NCI-H526 (cell line): ENCODE results near the gene DLG1.
"Not testable (repeated sequence)": the region's sequence is repeated elsewhere in the genome, so short reads cannot be mapped to it uniquely, and the experiment has no call there.

Source experiments
- DNase-seq, 2 experiments: peaks; one replicate each; lab custom pipeline; 2025; lab: John Stamatoyannopoulos, UW

DLG1 gene

GRCh38 chr3:197211698-197212097, 86.7 kb downstream of the DLG1 start:
- DNase-seq, result not testable (repeated sequence)

DNA sequence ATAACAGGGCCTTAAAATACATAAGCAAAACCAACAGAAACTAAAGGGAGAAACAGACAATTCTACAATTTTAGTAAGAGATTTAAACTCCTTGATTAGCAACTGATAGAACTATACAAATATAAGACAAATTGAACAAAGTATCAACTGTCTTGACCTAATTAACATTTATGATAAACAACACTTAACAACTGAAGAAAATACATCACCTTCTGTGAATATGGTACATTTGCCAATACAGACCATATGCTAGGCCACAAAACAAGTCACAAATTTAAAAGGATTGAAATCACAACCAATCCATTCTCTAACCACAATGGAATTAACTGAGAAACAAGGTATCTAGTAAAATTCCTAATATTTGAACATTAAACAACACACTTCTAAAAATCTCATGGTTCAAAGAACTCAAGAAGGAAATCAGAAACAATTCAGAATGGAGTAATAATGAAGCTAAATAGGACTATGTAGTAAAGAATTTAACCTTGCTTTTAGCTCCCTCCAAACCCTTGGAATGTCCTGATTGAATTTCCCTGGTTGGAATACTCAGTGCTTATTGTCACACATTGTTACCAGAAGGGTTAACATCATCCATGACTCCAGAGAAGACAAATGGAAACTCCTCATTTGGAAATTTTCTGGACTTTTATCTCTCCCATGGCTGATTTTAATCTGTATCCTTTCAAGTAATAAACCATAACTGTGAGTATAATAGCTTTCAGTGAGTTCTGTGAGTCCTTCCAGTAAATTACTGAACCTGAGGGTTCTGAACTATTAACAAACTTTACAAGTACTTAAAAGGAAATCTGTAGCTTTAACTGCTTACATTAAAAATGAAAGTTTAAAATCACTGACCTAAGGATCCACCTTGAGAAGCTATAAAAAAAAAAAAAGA, 88.8 kb downstream of the DLG1 start:
- no peak for DNase-seq

- DNase-seq, result peak; percentile 52 to 76
Observed at GRCh38 chr3:197206913-197207312, 91.5 kb downstream of the DLG1 start.

DNA sequence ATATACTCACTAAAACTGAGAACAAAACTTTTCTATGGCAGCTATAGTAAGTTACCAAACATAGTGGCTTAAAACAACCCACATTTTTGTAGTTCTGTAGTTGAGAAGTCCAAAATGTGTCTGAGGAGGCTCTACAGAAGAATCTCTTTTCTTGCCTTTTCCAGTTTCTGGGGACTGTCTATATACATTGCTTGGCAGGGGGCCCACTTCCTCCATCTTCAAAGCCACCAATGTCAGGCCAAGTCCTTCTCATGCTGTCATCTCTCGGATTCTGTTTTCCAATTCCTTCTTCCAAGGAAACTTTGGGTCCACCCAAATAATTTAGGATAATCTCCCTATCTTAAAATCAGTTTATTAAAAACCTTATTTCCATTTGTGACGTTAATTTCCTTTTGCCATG, 92.7 kb downstream of the DLG1 start:
- no peak for DNase-seq

GRCh38 chr3:197205265-197205664, 93.1 kb downstream of the DLG1 start:
- DNase-seq, result no peak

DNA sequence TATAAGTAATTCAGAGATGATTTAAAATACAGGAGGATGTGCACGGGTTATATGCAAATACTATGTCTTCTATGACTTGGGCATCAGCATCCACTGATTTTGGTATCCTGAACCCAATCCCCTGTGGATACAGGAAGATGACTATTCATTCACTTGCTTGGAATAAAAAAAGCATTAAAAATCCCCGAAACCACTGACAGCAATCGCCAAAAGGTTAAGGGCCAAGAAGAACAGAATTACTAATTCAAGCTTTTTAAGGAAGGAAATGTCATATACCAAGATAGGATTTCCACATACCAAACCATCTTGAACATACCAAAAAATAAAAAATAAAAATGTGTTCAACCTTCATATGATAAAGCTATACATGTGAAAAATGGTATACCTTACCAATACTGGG, 93.7 kb downstream of the DLG1 start:
- DNase-seq, result peak in 1 of 2 experiments; percentile 42

- peak; percentile 40 to 72 for DNase-seq
Observed at GRCh38 chr3:197203714-197204146, 94.7 kb downstream of the DLG1 start.

DNA sequence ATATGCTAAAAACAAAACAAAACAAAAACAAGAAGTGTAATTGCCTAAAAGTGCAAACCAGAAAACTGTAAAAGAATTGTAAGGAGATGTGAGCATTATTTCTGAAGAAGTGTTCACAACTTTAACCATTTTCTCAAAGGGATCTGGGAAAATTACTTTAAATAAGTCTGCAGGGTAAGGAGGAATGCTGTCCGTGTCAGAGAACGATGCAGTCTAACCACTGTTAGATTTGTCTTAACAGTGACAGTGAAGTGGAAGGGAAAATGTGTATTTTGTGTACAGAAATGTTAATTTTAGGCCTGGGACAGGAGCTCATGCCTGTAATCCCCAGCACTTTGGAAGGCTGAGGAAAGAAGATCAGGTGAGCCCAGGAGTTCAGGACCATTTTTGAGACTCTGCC, 95.7 kb downstream of the DLG1 start:
- no peak for DNase-seq

DNA sequence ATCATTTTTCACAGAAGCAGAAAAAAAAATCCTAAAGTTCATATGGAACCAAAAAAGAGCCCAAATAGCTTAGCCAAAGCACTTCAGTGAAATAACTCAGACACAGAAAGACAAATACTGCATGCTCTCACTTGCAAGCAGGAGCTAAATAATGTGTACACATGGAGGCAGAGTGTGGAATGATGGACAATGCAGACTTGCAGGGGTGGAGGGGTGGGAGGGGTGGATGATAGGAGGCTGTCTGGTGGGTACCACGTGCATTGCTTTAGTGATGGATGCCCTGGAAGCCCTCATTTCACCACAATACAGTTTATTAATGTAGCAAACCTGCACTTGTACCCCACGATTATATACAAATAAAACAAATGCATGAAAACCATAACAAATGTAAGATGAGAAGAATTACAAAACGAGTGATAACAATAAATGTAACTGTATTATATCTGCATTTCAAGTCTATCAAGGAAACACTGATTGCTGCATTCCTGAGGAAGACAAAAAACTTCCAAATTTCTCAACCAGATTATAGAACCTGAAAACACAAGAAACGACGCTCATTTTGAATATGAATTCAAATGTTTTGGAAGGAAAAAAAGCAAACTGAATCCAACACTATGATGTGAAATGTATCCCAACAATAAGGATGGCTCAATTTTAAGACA, 96.5 kb downstream of the DLG1 start:
- no peak for DNase-seq

DNA sequence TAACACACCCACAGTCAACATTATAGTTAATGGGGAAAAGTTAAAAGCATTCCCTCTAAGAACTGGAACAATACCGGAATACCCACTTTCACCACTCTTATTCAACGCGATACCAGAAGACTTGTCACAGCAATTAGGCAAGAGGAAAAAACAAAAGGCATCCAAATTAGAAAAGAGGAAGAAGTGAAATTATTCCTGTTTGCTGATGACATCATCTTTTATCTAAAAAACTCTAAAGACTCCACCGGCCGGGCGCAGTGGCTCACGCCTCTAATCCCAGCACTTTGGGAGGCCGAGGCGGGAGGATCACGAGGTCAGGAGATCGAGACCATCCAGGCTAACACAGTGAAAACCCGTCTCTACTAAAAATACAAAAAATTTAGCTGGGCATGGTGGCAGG, 97.6 kb downstream of the DLG1 start:
- not testable (repeated sequence) for DNase-seq

DNA sequence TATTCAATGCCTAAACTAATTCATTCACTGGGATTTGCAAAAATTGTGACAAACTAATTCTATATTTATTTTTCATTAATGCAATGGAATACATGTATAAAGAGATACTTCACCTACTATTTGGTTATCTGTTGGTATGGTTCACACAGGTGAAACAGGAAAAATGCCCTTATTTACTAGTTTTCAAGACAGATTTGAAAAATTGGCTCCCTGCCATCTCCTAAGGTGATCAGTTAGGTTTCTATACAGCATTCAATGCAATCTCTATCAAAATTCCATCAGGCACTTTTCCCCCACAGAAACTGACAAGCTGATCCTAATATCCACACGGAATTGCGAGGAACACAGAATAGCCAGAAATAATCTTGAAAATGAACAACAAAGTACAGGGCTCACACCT, 101.1 kb downstream of the DLG1 start:
- no peak for DNase-seq

- DNase-seq, result no peak
Observed at GRCh38 chr3:197196192-197196591, 102.2 kb downstream of the DLG1 start.

GRCh38 chr3:197195326-197195725, 103.1 kb downstream of the DLG1 start:
- no peak for DNase-seq

GRCh38 chr3:197193759-197194158, 104.7 kb downstream of the DLG1 start:
- not testable (repeated sequence) for DNase-seq

DNA sequence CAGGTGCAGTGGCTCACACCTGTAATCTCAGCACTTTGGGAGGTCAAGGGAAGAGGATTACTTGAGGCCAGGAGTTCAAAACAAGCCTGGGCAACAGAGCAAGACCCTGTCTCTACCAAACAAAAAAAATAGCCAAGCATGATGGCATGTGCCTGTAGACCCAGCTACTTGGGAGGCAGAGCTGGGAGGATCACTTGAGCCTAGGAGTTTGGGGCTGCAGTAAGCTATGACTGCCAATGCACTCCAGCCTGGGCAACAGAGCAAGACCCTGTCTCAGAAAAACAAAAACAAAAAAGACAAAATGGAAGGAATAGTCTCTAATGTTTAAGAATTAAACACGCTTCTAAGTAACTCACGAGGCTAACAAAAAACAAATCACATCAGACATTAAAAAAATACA, 106.5 kb downstream of the DLG1 start:
- DNase-seq, result no peak

GRCh38 chr3:197189623-197190022, 108.8 kb downstream of the DLG1 start:
- no peak for DNase-seq

DNA sequence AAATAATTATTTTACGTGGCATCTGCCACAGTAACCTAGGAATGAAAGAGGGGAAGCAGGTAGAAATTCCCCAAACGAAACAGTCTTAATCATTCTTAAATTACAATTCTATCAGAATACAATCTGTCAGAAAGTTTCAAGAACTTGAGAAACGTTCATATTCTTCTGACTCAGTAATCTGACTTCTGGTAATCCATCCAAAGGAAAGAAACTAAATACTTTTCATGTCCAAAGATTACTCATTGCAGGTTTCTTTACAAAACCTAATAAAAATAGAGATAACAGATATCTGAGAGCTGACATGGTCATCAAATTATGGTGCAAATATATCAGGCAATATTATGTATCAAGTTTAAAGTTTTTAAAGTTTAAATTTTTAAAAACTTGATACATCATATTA, 109.4 kb downstream of the DLG1 start:
- DNase-seq, result no peak

DNA sequence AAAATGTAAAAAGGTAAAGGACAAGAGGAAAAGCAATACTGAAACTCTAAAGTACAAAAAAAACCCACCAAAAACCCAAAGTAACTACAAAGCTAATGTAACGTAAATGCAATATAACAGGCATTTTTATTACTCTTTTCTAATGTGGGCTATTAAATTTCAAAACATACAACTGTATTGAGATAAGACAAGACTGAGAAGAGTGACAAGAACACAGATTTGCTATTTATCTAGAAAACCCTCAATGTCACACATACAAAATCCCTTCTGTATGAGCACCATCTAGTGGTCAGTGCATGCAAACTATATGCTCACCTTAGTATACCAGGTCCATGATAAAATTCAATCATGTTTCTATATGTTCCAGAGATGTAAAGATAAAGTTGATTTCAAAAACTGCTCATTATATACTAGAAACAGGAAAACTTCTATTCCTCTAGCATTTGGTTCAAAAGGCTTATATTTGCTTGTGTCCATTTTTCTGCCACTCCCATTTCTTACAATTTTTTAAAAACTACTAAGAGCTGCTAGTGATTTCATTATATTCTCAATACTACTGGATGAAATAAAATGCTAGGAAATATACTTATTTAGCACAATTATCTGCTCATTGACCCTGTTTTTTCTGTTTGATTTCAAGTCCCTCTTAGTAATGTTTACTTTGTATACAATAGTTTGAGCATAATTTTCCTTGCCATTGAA, 111.4 kb downstream of the DLG1 start:
- DNase-seq, result peak; percentile 69 to 87

GRCh38 chr3:197183582-197183981, 114.8 kb downstream of the DLG1 start:
- peak; percentile 82 to 88 for DNase-seq

DNA sequence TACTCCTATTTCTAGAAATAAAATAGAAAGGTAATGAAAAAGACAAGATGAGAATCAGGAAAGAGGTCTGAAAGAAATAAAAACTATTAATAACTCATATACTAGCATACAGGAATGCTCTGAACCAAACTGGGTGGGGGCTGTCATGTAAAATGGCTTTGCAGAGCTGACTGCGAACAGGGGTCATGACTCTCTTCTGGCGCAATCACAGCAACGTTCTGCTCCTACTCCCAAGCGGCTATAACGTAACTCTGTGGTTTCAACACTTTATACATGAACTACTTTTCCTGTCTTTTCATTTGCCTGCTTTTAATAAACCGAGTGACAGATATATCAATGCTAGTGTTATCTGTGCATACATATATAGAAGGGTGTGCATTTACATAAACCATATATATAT, 116.7 kb downstream of the DLG1 start:
- DNase-seq, result peak in 1 of 2 experiments; percentile 64

DNA sequence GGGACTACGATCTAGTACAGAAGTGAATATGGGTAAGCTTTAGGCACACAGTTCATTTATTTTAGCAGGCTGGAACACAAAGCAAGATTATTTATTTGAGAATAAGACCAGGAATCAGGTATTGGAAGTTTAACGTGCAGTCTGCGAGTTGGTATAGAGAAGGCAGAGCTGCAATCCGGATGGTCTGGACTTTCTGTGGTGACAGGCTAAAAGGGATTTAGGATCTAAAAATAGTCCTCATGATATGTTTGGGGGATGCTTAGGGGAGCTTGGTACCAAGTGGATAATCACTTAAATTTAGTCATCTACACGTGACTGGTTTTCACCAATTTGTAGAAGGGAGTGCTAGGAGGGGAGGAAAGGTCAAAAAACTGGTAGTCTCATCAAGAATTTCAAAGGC, 119.4 kb downstream of the DLG1 start:
- DNase-seq, result peak in 1 of 2 experiments; percentile 16

- DNase-seq, result peak; percentile 78 to 86
Observed at GRCh38 chr3:197175503-197175902, 122.9 kb downstream of the DLG1 start.

GRCh38 chr3:197174927-197175326, 123.5 kb downstream of the DLG1 start:
- DNase-seq, result peak; percentile 88 to 93
